Gastrocnemius medialis (tissue), 4 donors: ENCODE results near the gene RNF213. TPM values are rescaled to one million over a fixed set of nuclear protein-coding genes. Genes with fewer than 3 reads are reported as not detected.

Experiments
- ATAC-seq, 2 donors: fragments of 150-250 bp; one replicate each; pipeline ENCODE4 v1.9.1; 2016
- DNase-seq, 2 donors: peaks; one replicate each; pipeline ENCODE4 v3.0.0-alpha.2; 2019
- H3K27ac ChIP-seq, 4 donors: fragments of 200-600 bp; sonication (generic); 1 replicate in 1 of 4; 2 replicates in 3 of 4; pipeline ENCODE4 v1.5.1; 2016 to 2018; ENCODE audit warnings: mild to moderate bottlenecking in 2 of 4, moderate library complexity in 1 of 4
- H3K27me3 ChIP-seq, 3 donors: fragments of 200-600 bp; sonication (generic) in 2 of 3; 1 replicate in 1 of 3; 2 replicates in 2 of 3; pipeline versions ENCODE4 v1.5.1 to v1.6.0; 2016 to 2019; ENCODE audit warnings: mild to moderate bottlenecking in 1 of 3, moderate library complexity in 1 of 3
- H3K36me3 ChIP-seq, 2 donors: fragments of 200-600 bp; sonication (generic) in 1 of 2; one replicate each; pipeline ENCODE4 v1.5.1; 2017 to 2018
- H3K4me1 ChIP-seq, 2 donors: fragments of 200-600 bp; sonication (generic) in 1 of 2; one replicate each; pipeline ENCODE4 v1.5.1; 2016 to 2017; ENCODE audit warnings: mild to moderate bottlenecking in 2 of 2
- H3K4me3 ChIP-seq, 4 donors: fragments of 200-600 bp; sonication (generic) in 3 of 4; 1 replicate in 1 of 4; 2 replicates in 3 of 4; pipeline ENCODE4 v1.5.1; 2016 to 2019; ENCODE audit warnings: mild to moderate bottlenecking in 2 of 4
- H3K9me3 ChIP-seq, 3 donors: fragments of 200-600 bp; sonication (generic) in 2 of 3; 1 replicate in 1 of 3; 2 replicates in 2 of 3; pipeline ENCODE4 v1.5.1; 2016 to 2019
- CTCF ChIP-seq, 5 experiments: fragments of 450-650 bp in 3 of 5; fragments of 200-600 bp in 2 of 5; sonication (generic) in 2 of 5; IDR thresholded peaks in 4 of 5; conservative IDR thresholded peaks in 1 of 5; 1 replicate in 4 of 5; 2 replicates in 1 of 5; pipeline ENCODE4 v1.5.1; 2016 to 2019; ENCODE audit warnings: antibody characterized with exemption in 5 of 5, mild to moderate bottlenecking in 3 of 5, moderate library complexity in 3 of 5
- POLR2A ChIP-seq, 2 donors: fragments of 450-650 bp; IDR thresholded peaks; one replicate each; pipeline ENCODE4 v1.6.1; 2017; ENCODE audit warnings: antibody characterized with exemption in 2 of 2, mild to moderate bottlenecking in 2 of 2, moderate library complexity in 2 of 2
- in situ Hi-C, 4 donors: fragments of 200-750 bp; cut with MboI; loops; one replicate each; pipeline versions ENCODE4 v1.15.0 to v1.8.0; 2017; ENCODE audit warnings: low sequenced_read_pairs in 4 of 4
- intact Hi-C: fragments of 100-400 bp; cut with DNase I; formaldehyde crosslinking; loops from one replicate; pipeline ENCODE4 v1.15.1; 2023; ENCODE audit warnings: low total_unique reads
- total RNA-seq, 4 donors: library from RNA; depleted of rRNA; stranded (reverse); fragments of >200 nt; gene quantifications; one replicate each; pipeline versions ENCODE4 v1.1.0 to v1.2.3, GENCODE V29; 2016

RNF213 gene
- total RNA-seq, 4 donors from 2014 or later: 24.1 to 51.8 (median 28.6) TPM

- intact Hi-C loops (no loop called here), in situ Hi-C loops (no loop called here)
- Histone ChIP-seq H3K9me3 (no peaks in the 10 kb centered on the region), H3K4me1 (peaks cover 0 to 6% of the 10 kb centered on the region in 2 donors), H3K27ac (no peak overlapping the region), H3K27me3 (no peaks in the 10 kb centered on the region), H3K36me3 (peaks cover 0 to 17% of the 10 kb centered on the region in 2 donors), H3K4me3 (no peak overlapping the region)
- DNase-seq: no peak
- TF ChIP-seq POLR2A (IDR thresholded peaks at IDR 0.05): no peak
- TF ChIP-seq CTCF (IDR thresholded peaks at IDR 0.05 in 4 of 5, conservative IDR thresholded peaks at IDR 0.05 in 1 of 5): no peak
- no peak for ATAC-seq
Observed at GRCh38 chr17:80246266-80246681, 14.4 kb upstream of the RNF213 start.

- H3K27me3 ChIP-seq: no peaks in the 10 kb centered on the region
- no peak for DNase-seq
- H3K4me3 ChIP-seq: no peak overlapping the region
- no peaks in the 10 kb centered on the region for H3K9me3 ChIP-seq
- TF ChIP-seq POLR2A (IDR thresholded peaks at IDR 0.05) (no peak), CTCF (IDR thresholded peaks at IDR 0.05 in 4 of 5, conservative IDR thresholded peaks at IDR 0.05 in 1 of 5) (no peak)
- in situ Hi-C loops: no loop called here
- H3K36me3 ChIP-seq: peaks cover 0 to 13% of the 10 kb centered on the region in 2 donors
- no peak overlapping the region for H3K27ac ChIP-seq
- peaks cover 0 to 6% of the 10 kb centered on the region in 2 donors for H3K4me1 ChIP-seq
- ATAC-seq: no peak
- intact Hi-C loops: no loop called here
Observed at GRCh38 chr17:80246726-80247125, 13.9 kb upstream of the RNF213 start.

- intact Hi-C loops: no loop called here
- Histone ChIP-seq H3K27me3 (no peaks in the 10 kb centered on the region), H3K36me3 (peaks cover 0 to 21% of the 10 kb centered on the region in 2 donors), H3K4me1 (peaks cover 0 to 6% of the 10 kb centered on the region in 2 donors), H3K27ac (no peak overlapping the region), H3K9me3 (no peaks in the 10 kb centered on the region), H3K4me3 (no peak overlapping the region)
- ATAC-seq (no peak), DNase-seq (no peak)
- in situ Hi-C loops: no loop called here
- TF ChIP-seq POLR2A (IDR thresholded peaks at IDR 0.05) (no peak), CTCF (IDR thresholded peaks at IDR 0.05 in 4 of 5, conservative IDR thresholded peaks at IDR 0.05 in 1 of 5) (no peak)
Observed at GRCh38 chr17:80247561-80247960, 13.1 kb upstream of the RNF213 start.

- in situ Hi-C loops (no loop called here), intact Hi-C loops (no loop called here)
- no peak for DNase-seq
- ATAC-seq: no peak
- Histone ChIP-seq H3K4me1 (peaks cover 0 to 6% of the 10 kb centered on the region in 2 donors), H3K36me3 (peaks cover 0 to 22% of the 10 kb centered on the region in 2 donors), H3K27ac (no peak overlapping the region), H3K9me3 (no peaks in the 10 kb centered on the region), H3K27me3 (no peaks in the 10 kb centered on the region), H3K4me3 (no peak overlapping the region)
- TF ChIP-seq CTCF (IDR thresholded peaks at IDR 0.05 in 4 of 5, conservative IDR thresholded peaks at IDR 0.05 in 1 of 5): no peak
- TF ChIP-seq POLR2A (IDR thresholded peaks at IDR 0.05): no peak
Observed at GRCh38 chr17:80248001-80248893, 12.4 kb upstream of the RNF213 start.
